ENCODE results near the gene LOXL1. TPM values are rescaled to one million over a fixed set of nuclear protein-coding genes. Genes with fewer than 3 reads are reported as not detected.

Gene LOXL1
- polyA plus RNA-seq, 1 donor from 2014 or later, result 2.1 TPM

- Histone ChIP-seq H3K27ac (ENCODE audit: low read length) (no peak overlapping the region), H3K9ac (ENCODE audit: low read length) (no peak overlapping the region), H3K36me3 (ENCODE audit: insufficient read depth, low read length) (no peaks in the 10 kb centered on the region), H3F3A (ENCODE audit: insufficient read depth, low read length, poor library complexity, severe bottlenecking) (no peaks in the 10 kb centered on the region), H3K9me2 (ENCODE audit: insufficient read depth, low read length) (no peaks in the 10 kb centered on the region), H3K4me3 (ENCODE audit: low read length) (no peak overlapping the region), H3K9me3 (ENCODE audit: low read length) (no peaks in the 10 kb centered on the region), H4K20me1 (ENCODE audit: insufficient read depth) (no peaks in the 10 kb centered on the region), H3K27me3 (ENCODE audit: insufficient read depth, low read depth, low read length) (no peaks in the 10 kb centered on the region), H3K4me2 (ENCODE audit: low read length) (no peak overlapping the region), H3K79me2 (replicated peaks; ENCODE audit: insufficient read depth, low read length) (no peaks in the 10 kb centered on the region), H2AFZ (ENCODE audit: low read depth, low read length) (no peak overlapping the region)
- TF ChIP-seq CTCF (IDR thresholded peaks at IDR 0.05; ENCODE audit: poor library complexity, severe bottlenecking) (no peak), REST (IDR thresholded peaks at IDR 0.05; ENCODE audit: borderline replicate concordance) (no peak), EP300 (conservative IDR thresholded peaks at IDR 0.05; ENCODE audit: poor library complexity, severe bottlenecking) (no peak), SMC3 (conservative IDR thresholded peaks at IDR 0.05; ENCODE audit: poor library complexity) (no peak), EZH2 (IDR thresholded peaks at IDR 0.05; ENCODE audit: borderline replicate concordance, insufficient read depth, low read length, poor library complexity, severe bottlenecking) (no peak), POLR2AphosphoS5 (IDR thresholded peaks at IDR 0.05) (no peak), TAF1 (IDR thresholded peaks at IDR 0.05; ENCODE audit: low read depth) (no peak), RAD21 (conservative IDR thresholded peaks at IDR 0.05) (no peak), MXI1 (conservative IDR thresholded peaks at IDR 0.05; ENCODE audit: poor library complexity, severe bottlenecking) (no peak)
Measured at GRCh38 chr15:73979636-73980035, 53.4 kb downstream of the LOXL1 start.

- Histone ChIP-seq H3K27ac (ENCODE audit: low read length) (no peak overlapping the region), H3K9ac (ENCODE audit: low read length) (no peak overlapping the region), H3K4me2 (ENCODE audit: low read length) (no peak overlapping the region)
Measured at GRCh38 chr15:73981761-73982221, 55.5 kb downstream of the LOXL1 start.

More at GRCh38 chr15:73981761-73982221, 55.5 kb downstream of the LOXL1 start:
- Histone ChIP-seq H3K9me3 (ENCODE audit: low read length) (no peaks in the 10 kb centered on the region), H2AFZ (ENCODE audit: low read depth, low read length) (no peak overlapping the region), H3K27me3 (ENCODE audit: insufficient read depth, low read depth, low read length) (no peaks in the 10 kb centered on the region), H3K79me2 (replicated peaks; ENCODE audit: insufficient read depth, low read length) (no peaks in the 10 kb centered on the region), H3K9me2 (ENCODE audit: insufficient read depth, low read length) (no peaks in the 10 kb centered on the region), H4K20me1 (ENCODE audit: insufficient read depth) (no peaks in the 10 kb centered on the region), H3K4me3 (ENCODE audit: low read length) (no peak overlapping the region), H3F3A (ENCODE audit: insufficient read depth, low read length, poor library complexity, severe bottlenecking) (no peaks in the 10 kb centered on the region), H3K36me3 (ENCODE audit: insufficient read depth, low read length) (no peaks in the 10 kb centered on the region)
- TF ChIP-seq EP300 (conservative IDR thresholded peaks at IDR 0.05; ENCODE audit: poor library complexity, severe bottlenecking) (no peak), REST (IDR thresholded peaks at IDR 0.05; ENCODE audit: borderline replicate concordance) (no peak), EZH2 (IDR thresholded peaks at IDR 0.05; ENCODE audit: borderline replicate concordance, insufficient read depth, low read length, poor library complexity, severe bottlenecking) (no peak), SMC3 (conservative IDR thresholded peaks at IDR 0.05; ENCODE audit: poor library complexity) (no peak), POLR2AphosphoS5 (IDR thresholded peaks at IDR 0.05) (no peak), CTCF (IDR thresholded peaks at IDR 0.05; ENCODE audit: poor library complexity, severe bottlenecking) (no peak), TAF1 (IDR thresholded peaks at IDR 0.05; ENCODE audit: low read depth) (no peak), MXI1 (conservative IDR thresholded peaks at IDR 0.05; ENCODE audit: poor library complexity, severe bottlenecking) (no peak), RAD21 (conservative IDR thresholded peaks at IDR 0.05) (no peak)
